Dendritic cell treated with granulocyte-macrophage colony-stimulating factor and Interleukin-4, amounts not matched to agents 40 ng/mL and 50 ng/mL, for 4 days (primary cell): Measurements from ENCODE around the gene PTGES2.
A peak's percentile ranks its signal among the peaks of the same experiment; 100 is the strongest.

Experiments used
- H3K27ac Mint-ChIP-seq: one replicate; pipeline ENCODE4 v1.8.0; 2022; ENCODE audit warnings: mild to moderate bottlenecking, mixed read lengths
- H3K27me3 Mint-ChIP-seq: one replicate; pipeline ENCODE4 v1.8.0; 2022; ENCODE audit warnings: mild to moderate bottlenecking, mixed read lengths
- H3K36me3 Mint-ChIP-seq: one replicate; pipeline ENCODE4 v1.8.0; 2022; ENCODE audit warnings: low read depth, mixed read lengths
- H3K4me1 Mint-ChIP-seq: one replicate; pipeline ENCODE4 v1.8.0; 2022; ENCODE audit warnings: low read depth, mixed read lengths
- H3K4me3 Mint-ChIP-seq: one replicate; pipeline ENCODE4 v1.8.0; 2022; ENCODE audit warnings: mild to moderate bottlenecking, moderate library complexity, mixed read lengths
- H3K9me3 Mint-ChIP-seq: one replicate; pipeline ENCODE4 v1.8.0; 2022; ENCODE audit warnings: mixed read lengths
- intact Hi-C: fragments of 100-400 bp; cut with micrococcal nuclease; formaldehyde crosslinking; loops from one replicate; pipeline ENCODE4 v1.15.0; 2022

The PTGES2 gene

DNA sequence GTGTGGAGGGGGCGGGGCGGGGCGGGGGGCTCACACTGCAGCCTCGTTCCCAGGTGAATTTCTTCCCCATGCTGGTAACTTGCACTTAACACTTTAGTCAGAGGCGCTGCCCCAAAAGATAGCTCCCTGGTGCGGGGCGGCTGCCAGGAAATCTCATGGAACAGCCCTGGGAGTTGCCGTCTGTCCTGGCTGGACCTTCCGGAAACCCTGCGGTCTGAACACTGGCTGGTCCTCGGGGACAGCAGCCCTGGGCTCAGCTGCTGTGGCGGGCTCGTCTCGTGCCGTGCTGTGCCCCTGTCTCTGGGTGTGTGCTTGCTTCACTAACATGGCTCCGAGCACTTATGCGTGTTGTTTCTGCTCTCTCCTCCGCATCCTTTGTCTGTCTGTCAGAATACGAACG lies 25.8 kb downstream of the PTGES2 start:
- Mint-ChIP-seq H3K9me3 (no peaks in the 10 kb centered on the region), H3K27ac (no peak overlapping the region), H3K27me3 (no peaks in the 10 kb centered on the region), H3K4me3 (no peak overlapping the region), H3K4me1 (peaks cover 78% of the 10 kb centered on the region), H3K36me3 (peaks cover 83% of the 10 kb centered on the region)
- intact Hi-C loops = no loop called here

GRCh38 chr9:128101231-128101661 lies 26.3 kb downstream of the PTGES2 start:
- Mint-ChIP-seq H3K36me3 (peaks cover 78% of the 10 kb centered on the region), H3K9me3 (no peaks in the 10 kb centered on the region), H3K27me3 (no peaks in the 10 kb centered on the region), H3K4me3 (no peak overlapping the region), H3K27ac (no peak overlapping the region), H3K4me1 (peaks cover 78% of the 10 kb centered on the region)
- intact Hi-C loops = no loop called here

- peaks cover 80% of the 10 kb centered on the region for H3K4me1 Mint-ChIP-seq
- no peaks in the 10 kb centered on the region for H3K9me3 Mint-ChIP-seq
- no peaks in the 10 kb centered on the region for H3K27me3 Mint-ChIP-seq
- peaks cover 72% of the 10 kb centered on the region for H3K36me3 Mint-ChIP-seq
- H3K4me3 Mint-ChIP-seq = peak overlapping the region; percentile 97
- peak overlapping the region; percentile 95 for H3K27ac Mint-ChIP-seq
- intact Hi-C loops = no loop called here
Measured at GRCh38 chr9:128100581-128100980, 26.9 kb downstream of the PTGES2 start.

DNA sequence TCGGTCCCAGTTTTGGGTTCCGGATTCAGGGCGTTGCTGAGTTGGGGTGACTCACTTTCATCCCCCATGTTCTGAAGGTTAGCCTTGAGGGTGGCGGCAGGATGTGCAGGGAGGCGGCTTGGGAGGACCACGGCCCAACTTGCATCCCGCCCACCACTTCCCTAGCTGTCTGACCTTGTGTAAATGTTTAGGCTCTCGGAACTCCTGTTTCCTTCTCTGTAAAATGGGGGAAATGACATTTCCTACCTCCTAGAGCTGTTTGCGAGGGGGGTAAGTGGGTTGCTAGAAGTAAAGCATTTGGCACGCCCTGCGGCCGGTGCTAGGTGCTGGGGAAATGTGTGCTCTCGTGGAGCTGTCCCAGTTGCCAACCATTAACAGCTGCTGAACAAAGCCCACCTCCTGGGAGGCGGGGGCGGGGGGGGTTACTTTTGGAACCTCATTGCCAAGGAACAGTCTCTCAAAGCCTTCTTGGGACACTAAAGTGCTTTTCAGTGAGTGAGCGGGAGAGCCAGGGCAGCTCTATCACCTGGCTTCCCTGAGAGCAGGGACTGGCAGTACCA lies 27.5 kb downstream of the PTGES2 start:
- intact Hi-C loops = no loop called here
- Mint-ChIP-seq H3K9me3 (no peaks in the 10 kb centered on the region), H3K4me3 (peak overlapping the region; percentile 97), H3K4me1 (peaks cover 84% of the 10 kb centered on the region), H3K27ac (peak overlapping the region; percentile 95), H3K27me3 (no peaks in the 10 kb centered on the region), H3K36me3 (peaks cover 66% of the 10 kb centered on the region)

DNA sequence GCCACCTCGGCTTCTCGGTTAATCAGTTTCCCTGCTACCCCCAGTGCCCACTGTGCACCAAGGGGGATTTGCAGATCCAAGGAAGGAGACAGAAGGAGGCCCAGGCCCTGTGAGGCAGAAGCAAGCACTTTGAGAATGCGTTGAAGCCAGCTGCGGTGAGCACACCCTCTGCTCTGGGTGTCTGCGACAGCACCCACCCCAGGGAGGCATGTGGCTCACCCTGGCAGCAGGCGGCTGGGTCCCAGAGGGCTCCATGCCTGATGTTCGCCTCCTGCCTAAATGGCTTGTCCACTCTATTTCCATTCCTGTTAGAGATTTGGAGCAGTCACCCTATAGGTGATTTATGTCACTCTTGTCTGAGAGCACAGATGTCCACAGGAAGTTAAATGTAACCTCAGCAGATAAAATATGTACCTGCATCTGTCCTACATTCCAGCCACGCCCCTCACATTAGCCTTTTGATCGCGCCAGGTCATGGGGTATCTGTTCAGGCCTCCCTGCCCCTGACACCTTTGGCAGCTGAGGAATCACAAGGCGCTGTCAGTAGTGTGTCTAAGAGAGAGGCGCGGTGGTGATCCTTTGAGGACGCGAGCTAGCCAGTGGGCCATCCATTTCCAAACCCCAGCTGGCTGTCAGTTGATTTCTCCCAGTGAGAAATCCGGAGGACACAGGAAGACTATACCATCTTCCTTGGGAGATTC lies 28.1 kb downstream of the PTGES2 start:
- Mint-ChIP-seq H3K4me1 (peaks cover 88% of the 10 kb centered on the region), H3K4me3 (peak overlapping the region; percentile 97), H3K9me3 (no peaks in the 10 kb centered on the region), H3K27me3 (no peaks in the 10 kb centered on the region), H3K27ac (peak overlapping the region; percentile 95), H3K36me3 (peaks cover 64% of the 10 kb centered on the region)
- intact Hi-C loops = no loop called here

GRCh38 chr9:128098297-128099230 lies 29.0 kb downstream of the PTGES2 start:
- intact Hi-C loops = no loop called here

DNA sequence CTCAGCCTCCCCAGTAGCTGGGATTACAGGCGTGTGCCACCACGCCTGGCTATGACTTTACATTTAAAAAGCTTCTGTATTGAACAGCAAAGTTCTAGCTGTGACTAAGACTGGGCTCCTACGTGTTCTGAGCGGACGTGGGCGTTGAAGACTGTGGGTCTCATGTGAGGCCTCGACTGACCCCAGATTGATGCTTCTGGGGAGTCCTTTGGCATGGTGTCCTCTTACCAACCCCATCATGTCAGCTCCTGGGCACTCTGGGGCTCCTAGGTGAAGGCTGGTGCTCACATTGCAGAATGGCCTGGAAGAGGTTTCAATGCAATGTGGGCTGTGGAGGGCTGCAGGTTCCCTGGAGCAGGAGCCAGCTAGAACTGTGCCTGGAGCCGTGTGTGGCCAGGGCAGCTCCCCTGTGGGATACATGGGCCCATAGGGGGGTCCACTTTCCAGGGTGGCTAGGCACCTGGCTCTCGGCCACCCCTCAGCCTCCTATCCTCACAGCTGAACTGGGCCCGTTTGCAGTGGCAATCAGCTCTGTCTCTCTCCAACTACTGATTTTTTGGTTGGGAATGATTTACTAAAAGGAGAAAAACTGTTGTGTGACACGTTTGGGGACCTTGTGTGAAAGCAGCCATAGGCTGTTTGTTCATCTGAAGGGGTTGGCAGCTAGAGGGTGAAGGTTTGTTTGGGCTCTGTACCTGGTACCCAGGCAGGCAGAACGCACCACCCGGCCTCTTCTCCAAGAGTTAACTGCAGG lies 29.8 kb downstream of the PTGES2 start:
- H3K27ac Mint-ChIP-seq = peak overlapping the region; percentile 95
- H3K4me1 Mint-ChIP-seq = peaks cover 87% of the 10 kb centered on the region
- intact Hi-C loops = no loop called here
- H3K9me3 Mint-ChIP-seq = no peaks in the 10 kb centered on the region
- no peaks in the 10 kb centered on the region for H3K27me3 Mint-ChIP-seq
- H3K4me3 Mint-ChIP-seq = peak overlapping the region; percentile 97
- peaks cover 47% of the 10 kb centered on the region for H3K36me3 Mint-ChIP-seq

More at GRCh38 chr9:128098297-128099230, 29.0 kb downstream of the PTGES2 start:
- Mint-ChIP-seq H3K36me3 (peaks cover 56% of the 10 kb centered on the region), H3K27ac (peak overlapping the region; percentile 95), H3K27me3 (no peaks in the 10 kb centered on the region), H3K4me3 (peak overlapping the region; percentile 97), H3K4me1 (peaks cover 84% of the 10 kb centered on the region), H3K9me3 (no peaks in the 10 kb centered on the region)

DNA sequence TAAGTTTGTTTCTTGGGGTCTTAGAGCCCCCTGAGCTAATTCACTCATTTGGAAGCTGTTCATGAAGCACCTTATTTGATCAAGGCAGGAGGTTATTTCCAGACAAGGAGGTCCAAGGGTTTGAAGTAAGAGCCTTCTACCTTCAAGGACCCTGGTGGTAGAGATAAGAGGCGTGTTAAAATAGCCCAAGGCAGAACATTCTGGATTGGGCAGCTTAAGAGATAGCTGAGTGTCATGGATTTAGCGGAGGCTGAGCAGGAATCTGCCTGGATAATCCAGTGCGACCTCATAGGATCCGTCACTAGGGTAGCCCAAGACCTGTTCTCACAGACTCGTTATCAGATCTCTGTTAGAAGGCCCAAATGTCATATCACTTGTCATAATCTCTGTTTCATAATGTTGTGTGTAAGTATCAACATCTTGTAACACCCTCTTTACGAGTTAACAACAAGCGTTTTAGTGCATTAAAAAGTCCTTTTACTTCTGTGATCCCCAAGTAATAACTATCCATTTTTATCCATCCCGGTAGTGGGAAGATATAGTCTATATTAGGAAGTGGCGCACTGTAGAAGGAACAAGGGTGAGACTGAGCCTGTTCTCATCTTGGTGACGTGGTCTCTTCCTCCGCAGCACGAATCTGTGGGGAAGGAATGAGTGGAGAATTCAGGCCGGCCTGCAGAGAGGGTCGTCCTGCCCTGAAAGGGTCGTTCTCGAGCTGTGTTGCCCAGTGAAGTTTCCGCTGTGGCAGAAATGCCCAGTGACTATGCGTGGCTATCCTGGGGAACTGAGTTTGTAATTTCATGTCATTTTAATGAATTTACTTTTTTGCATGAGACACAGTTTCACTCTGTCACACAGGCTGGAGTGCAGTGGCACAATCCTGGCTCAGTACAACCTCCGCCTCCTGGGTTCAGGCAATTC lies 30.7 kb downstream of the PTGES2 start:
- intact Hi-C loops = no loop called here
- Mint-ChIP-seq H3K9me3 (no peaks in the 10 kb centered on the region), H3K4me3 (peak overlapping the region; percentile 6), H3K4me1 (peaks cover 87% of the 10 kb centered on the region), H3K36me3 (peaks cover 45% of the 10 kb centered on the region), H3K27ac (peak overlapping the region; percentile 95), H3K27me3 (no peaks in the 10 kb centered on the region)

- H3K9me3 Mint-ChIP-seq = no peaks in the 10 kb centered on the region
- H3K27ac Mint-ChIP-seq = peak overlapping the region; percentile 96
- peaks cover 32% of the 10 kb centered on the region for H3K36me3 Mint-ChIP-seq
- intact Hi-C loops = loop anchor here (5.0 kb wide), 1 partner anchor 43 kb away; no protein-coding TSS in a partner anchor
- peaks cover 86% of the 10 kb centered on the region for H3K4me1 Mint-ChIP-seq
- no peaks in the 10 kb centered on the region for H3K27me3 Mint-ChIP-seq
- H3K4me3 Mint-ChIP-seq = peak overlapping the region; percentile 13
Measured at GRCh38 chr9:128094950-128095544, 32.5 kb downstream of the PTGES2 start.

- Mint-ChIP-seq H3K4me3 (peak overlapping the region; percentile 64), H3K27me3 (no peaks in the 10 kb centered on the region), H3K4me1 (peaks cover 86% of the 10 kb centered on the region), H3K9me3 (no peaks in the 10 kb centered on the region), H3K27ac (peak overlapping the region; percentile 96), H3K36me3 (peaks cover 27% of the 10 kb centered on the region)
- intact Hi-C loops = loop anchor here (5.0 kb wide), 1 partner anchor 42 kb away; no protein-coding TSS in a partner anchor
Measured at GRCh38 chr9:128094166-128094949, 33.2 kb downstream of the PTGES2 start.

GRCh38 chr9:128093011-128093410 lies 34.5 kb downstream of the PTGES2 start:
- H3K4me1 Mint-ChIP-seq = peaks cover 83% of the 10 kb centered on the region
- no peaks in the 10 kb centered on the region for H3K9me3 Mint-ChIP-seq
- intact Hi-C loops = loop anchor here (2.0 to 5.0 kb wide), 2 partner anchors 14 to 41 kb away; no protein-coding TSS in a partner anchor
- H3K36me3 Mint-ChIP-seq = peaks cover 15% of the 10 kb centered on the region
- peak overlapping the region; percentile 96 for H3K27ac Mint-ChIP-seq
- peak overlapping the region; percentile 64 for H3K4me3 Mint-ChIP-seq
- no peaks in the 10 kb centered on the region for H3K27me3 Mint-ChIP-seq
